ENCODE measurements around the gene CATSPERE. TPM values are rescaled to one million over a fixed set of nuclear protein-coding genes. Genes with fewer than 3 reads are reported as not detected.

CATSPERE gene
- total and polyA plus RNA-seq, 9 of the 15 experiments (the other 6 are each of a cell fraction or from before 2014, with no cell fraction given), result 0.06 to 0.16 (median 0.09) TPM; not detected in 3

DNA sequence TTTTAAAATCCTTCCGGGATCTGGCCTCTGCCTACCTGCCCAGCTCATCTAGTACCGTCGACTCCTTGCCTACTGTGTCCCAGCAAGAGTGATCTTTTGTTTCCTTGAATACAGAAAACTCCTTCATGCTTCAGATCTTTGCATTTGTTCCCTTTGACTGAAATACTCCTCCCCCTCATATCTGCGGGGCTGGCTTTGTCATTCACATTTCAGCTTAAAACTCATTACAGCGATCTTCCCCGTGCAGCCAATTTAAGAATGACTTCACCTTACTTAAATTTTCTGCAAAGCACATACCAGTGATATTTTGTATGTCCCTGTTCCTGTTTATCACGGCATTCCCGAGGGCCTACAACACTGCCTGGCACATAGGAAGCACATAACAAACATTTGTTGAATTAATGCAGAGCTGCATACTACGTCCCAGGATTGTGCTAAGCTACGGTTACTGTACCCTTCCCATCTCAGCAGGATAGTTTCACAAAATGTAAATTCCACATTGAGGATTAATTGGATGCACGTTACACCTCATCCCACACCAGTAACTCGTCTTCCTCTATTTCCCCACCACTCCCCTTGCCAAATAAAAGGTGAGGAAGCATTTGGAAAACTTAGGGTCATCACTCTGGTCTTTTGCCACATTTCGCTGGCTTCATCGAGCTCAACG lies 191.0 kb downstream of the CATSPERE start (continued):
- TF ChIP-seq, protein P1, sequence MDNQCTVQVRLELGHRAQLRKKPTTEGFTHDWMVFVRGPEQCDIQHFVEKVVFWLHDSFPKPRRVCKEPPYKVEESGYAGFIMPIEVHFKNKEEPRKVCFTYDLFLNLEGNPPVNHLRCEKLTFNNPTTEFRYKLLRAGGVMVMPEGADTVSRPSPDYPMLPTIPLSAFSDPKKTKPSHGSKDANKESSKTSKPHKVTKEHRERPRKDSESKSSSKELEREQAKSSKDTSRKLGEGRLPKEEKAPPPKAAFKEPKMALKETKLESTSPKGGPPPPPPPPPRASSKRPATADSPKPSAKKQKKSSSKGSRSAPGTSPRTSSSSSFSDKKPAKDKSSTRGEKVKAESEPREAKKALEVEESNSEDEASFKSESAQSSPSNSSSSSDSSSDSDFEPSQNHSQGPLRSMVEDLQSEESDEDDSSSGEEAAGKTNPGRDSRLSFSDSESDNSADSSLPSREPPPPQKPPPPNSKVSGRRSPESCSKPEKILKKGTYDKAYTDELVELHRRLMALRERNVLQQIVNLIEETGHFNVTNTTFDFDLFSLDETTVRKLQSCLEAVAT (IDR thresholded peaks at IDR 0.05), result 0 out of 4 replicates have a peak, but pooled peaks of 1 of the 2 experiments have one; percentile 39
- TF ChIP-seq ETV5 (CRISPR knock-in tag; IDR thresholded peaks at IDR 0.05; ENCODE audit: low read depth), result peak; percentile 54
- TF ChIP-seq, protein P2, sequence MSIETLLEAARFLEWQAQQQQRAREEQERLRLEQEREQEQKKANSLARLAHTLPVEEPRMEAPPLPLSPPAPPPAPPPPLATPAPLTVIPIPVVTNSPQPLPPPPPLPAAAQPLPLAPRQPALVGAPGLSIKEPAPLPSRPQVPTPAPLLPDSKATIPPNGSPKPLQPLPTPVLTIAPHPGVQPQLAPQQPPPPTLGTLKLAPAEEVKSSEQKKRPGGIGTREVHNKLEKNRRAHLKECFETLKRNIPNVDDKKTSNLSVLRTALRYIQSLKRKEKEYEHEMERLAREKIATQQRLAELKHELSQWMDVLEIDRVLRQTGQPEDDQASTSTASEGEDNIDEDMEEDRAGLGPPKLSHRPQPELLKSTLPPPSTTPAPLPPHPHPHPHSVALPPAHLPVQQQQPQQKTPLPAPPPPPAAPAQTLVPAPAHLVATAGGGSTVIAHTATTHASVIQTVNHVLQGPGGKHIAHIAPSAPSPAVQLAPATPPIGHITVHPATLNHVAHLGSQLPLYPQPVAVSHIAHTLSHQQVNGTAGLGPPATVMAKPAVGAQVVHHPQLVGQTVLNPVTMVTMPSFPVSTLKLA (conservative IDR thresholded peaks at IDR 0.05), result no peak
- TF ChIP-seq MTA2 (IDR thresholded peaks at IDR 0.05; ENCODE audit: low read depth), result no peak
- TF ChIP-seq ZFP36 (IDR thresholded peaks at IDR 0.05; ENCODE audit: low read depth, low read length, partially characterized antibody), result no peak
- TF ChIP-seq NFRKB (IDR thresholded peaks at IDR 0.05; ENCODE audit: low read depth), result 0 out of 2 replicates have a peak, but pooled peaks have one; percentile 23
- no peak for TF ChIP-seq PTTG1 (tag; IDR thresholded peaks at IDR 0.05; ENCODE audit: low read depth)
- no peak for TF ChIP-seq JUND (IDR thresholded peaks at IDR 0.05; ENCODE audit: borderline replicate concordance, low read depth, low read length)
- TF ChIP-seq JUND (tag; IDR thresholded peaks at IDR 0.05; ENCODE audit: borderline replicate concordance, low read depth, low read length), result no peak; the same call in 2 of the 3 replicates
- TF ChIP-seq, protein P3, sequence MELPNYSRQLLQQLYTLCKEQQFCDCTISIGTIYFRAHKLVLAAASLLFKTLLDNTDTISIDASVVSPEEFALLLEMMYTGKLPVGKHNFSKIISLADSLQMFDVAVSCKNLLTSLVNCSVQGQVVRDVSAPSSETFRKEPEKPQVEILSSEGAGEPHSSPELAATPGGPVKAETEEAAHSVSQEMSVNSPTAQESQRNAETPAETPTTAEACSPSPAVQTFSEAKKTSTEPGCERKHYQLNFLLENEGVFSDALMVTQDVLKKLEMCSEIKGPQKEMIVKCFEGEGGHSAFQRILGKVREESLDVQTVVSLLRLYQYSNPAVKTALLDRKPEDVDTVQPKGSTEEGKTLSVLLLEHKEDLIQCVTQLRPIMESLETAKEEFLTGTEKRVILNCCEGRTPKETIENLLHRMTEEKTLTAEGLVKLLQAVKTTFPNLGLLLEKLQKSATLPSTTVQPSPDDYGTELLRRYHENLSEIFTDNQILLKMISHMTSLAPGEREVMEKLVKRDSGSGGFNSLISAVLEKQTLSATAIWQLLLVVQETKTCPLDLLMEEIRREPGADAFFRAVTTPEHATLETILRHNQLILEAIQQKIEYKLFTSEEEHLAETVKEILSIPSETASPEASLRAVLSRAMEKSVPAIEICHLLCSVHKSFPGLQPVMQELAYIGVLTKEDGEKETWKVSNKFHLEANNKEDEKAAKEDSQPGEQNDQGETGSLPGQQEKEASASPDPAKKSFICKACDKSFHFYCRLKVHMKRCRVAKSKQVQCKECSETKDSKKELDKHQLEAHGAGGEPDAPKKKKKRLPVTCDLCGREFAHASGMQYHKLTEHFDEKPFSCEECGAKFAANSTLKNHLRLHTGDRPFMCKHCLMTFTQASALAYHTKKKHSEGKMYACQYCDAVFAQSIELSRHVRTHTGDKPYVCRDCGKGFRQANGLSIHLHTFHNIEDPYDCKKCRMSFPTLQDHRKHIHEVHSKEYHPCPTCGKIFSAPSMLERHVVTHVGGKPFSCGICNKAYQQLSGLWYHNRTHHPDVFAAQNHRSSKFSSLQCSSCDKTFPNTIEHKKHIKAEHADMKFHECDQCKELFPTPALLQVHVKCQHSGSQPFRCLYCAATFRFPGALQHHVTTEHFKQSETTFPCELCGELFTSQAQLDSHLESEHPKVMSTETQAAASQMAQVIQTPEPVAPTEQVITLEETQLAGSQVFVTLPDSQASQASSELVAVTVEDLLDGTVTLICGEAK (IDR thresholded peaks at IDR 0.05), result peak; percentile 68
- TF ChIP-seq, protein P3 (CRISPR knock-in tag; IDR thresholded peaks at IDR 0.05), result no peak
- TF ChIP-seq ZBTB1 (CRISPR knock-in tag; IDR thresholded peaks at IDR 0.05; ENCODE audit: borderline replicate concordance, low read depth), result no peak
- TF ChIP-seq ZC3H8 (IDR thresholded peaks at IDR 0.05), result 0 out of 2 replicates have a peak, but pooled peaks have one; percentile 28
- TF ChIP-seq ARNT (IDR thresholded peaks at IDR 0.05), result peak in 1 of 2 experiments; percentile 69; a peak in 1 of 4 replicates
- no peak for TF ChIP-seq SRF (CRISPR knock-in tag; IDR thresholded peaks at IDR 0.05)
- 0 out of 2 replicates have a peak, but pooled peaks have one; percentile 20 for TF ChIP-seq CC2D1A (IDR thresholded peaks at IDR 0.05)
